ACHN (cell line): ENCODE data around the gene SOBP.
A peak's percentile ranks its signal among the peaks of the same experiment; 100 is the strongest.

Experiments used
- DNase-seq: peaks from one replicate; pipeline ENCODE4 v3.0.0-alpha.2; 2015
- in situ Hi-C: cut with HindIII; loops from 2 replicates; pipeline ENCODE4 v1.10.0; 2017; ENCODE audit warnings: low sequenced_read_pairs, low pct_ligation_motif_present, low pct_unique_long_range_greater_than_20kb

Gene SOBP

GRCh38 chr6:107485157-107485556, 4.8 kb upstream of the SOBP start:
- in situ Hi-C loops, result no loop called here
- no peak for DNase-seq

GRCh38 chr6:107488174-107488874, 1.6 kb upstream of the SOBP start:
- in situ Hi-C loops, result no loop called here
- DNase-seq, result no peak

- DNase-seq, result peak; percentile 9
- in situ Hi-C loops, result no loop called here
These were observed 862 bp upstream of the SOBP start for GRCh38 chr6:107488875-107489635.

- DNase-seq, result no peak
- in situ Hi-C loops, result no loop called here
These were observed 735 bp downstream of the SOBP start for GRCh38 chr6:107490566-107491137.

GRCh38 chr6:107491138-107491609, 1.3 kb downstream of the SOBP start:
- no peak for DNase-seq
- in situ Hi-C loops, result no loop called here

GRCh38 chr6:107491760-107492660, 2.1 kb downstream of the SOBP start:
- no peak for DNase-seq
- in situ Hi-C loops, result no loop called here

GRCh38 chr6:107493158-107494057, 3.5 kb downstream of the SOBP start:
- no peak for DNase-seq
- in situ Hi-C loops, result no loop called here

GRCh38 chr6:107495196-107495643, 5.3 kb downstream of the SOBP start:
- in situ Hi-C loops, result no loop called here
- DNase-seq, result no peak

- no peak for DNase-seq
- in situ Hi-C loops, result no loop called here
These were observed 6.1 kb downstream of the SOBP start for GRCh38 chr6:107495971-107496370.

GRCh38 chr6:107496892-107497684, 7.2 kb downstream of the SOBP start:
- DNase-seq, result no peak
- in situ Hi-C loops, result no loop called here

GRCh38 chr6:107504270-107505026, 14.5 kb downstream of the SOBP start:
- in situ Hi-C loops, result no loop called here
- no peak for DNase-seq

- in situ Hi-C loops, result no loop called here
These were observed 16.2 kb downstream of the SOBP start for GRCh38 chr6:107506145-107506544.

GRCh38 chr6:107509506-107509905, 19.6 kb downstream of the SOBP start:
- in situ Hi-C loops, result no loop called here
- no peak for DNase-seq

More at GRCh38 chr6:107506145-107506544, 16.2 kb downstream of the SOBP start:
- no peak for DNase-seq

- in situ Hi-C loops, result no loop called here
- no peak for DNase-seq
These were observed 20.2 kb downstream of the SOBP start for GRCh38 chr6:107510108-107510507.

GRCh38 chr6:107511511-107511993, 21.6 kb downstream of the SOBP start:
- DNase-seq, result no peak
- in situ Hi-C loops, result no loop called here

- in situ Hi-C loops, result no loop called here
These were observed 23.3 kb downstream of the SOBP start for GRCh38 chr6:107513214-107513613.

More at GRCh38 chr6:107513214-107513613, 23.3 kb downstream of the SOBP start:
- no peak for DNase-seq
